ENCODE measurements around the gene NPIPB6. TPM values are rescaled to one million over a fixed set of nuclear protein-coding genes. Genes with fewer than 3 reads are reported as not detected.

Gene NPIPB6
- polyA plus RNA-seq, 2 of the 4 experiments (the other 2 are of a cell fraction) = 3.7 to 3.8 TPM

GRCh38 chr16:28324235-28324886 is 38.9 kb downstream of the NPIPB6 start:
- ChIA-PET POLR2A (no interaction called here), CTCF (interaction anchor here (0.9 to 1.5 kb wide), 9 partner anchors 16 to 225 kb away, joined by 3 to 10 read pairs (median 4); partner anchors contain the start of gene CLN3)
- ATAC-seq (peak in 1 of 2 experiments; percentile 33; a peak in 3 of 6 replicates), FAIRE-seq (no peak), DNase-seq (ENCODE audit: low read depth in 1 of 2, low spot score in 1 of 2) (peak in 1 of 2 experiments; percentile 31)
- TF ChIP-seq PHF8 (IDR thresholded peaks at IDR 0.05; ENCODE audit: borderline replicate concordance, low read depth) (no peak), NR3C1 (IDR thresholded peaks at IDR 0.05) (no peak)
- TF ChIP-seq, protein P1, sequence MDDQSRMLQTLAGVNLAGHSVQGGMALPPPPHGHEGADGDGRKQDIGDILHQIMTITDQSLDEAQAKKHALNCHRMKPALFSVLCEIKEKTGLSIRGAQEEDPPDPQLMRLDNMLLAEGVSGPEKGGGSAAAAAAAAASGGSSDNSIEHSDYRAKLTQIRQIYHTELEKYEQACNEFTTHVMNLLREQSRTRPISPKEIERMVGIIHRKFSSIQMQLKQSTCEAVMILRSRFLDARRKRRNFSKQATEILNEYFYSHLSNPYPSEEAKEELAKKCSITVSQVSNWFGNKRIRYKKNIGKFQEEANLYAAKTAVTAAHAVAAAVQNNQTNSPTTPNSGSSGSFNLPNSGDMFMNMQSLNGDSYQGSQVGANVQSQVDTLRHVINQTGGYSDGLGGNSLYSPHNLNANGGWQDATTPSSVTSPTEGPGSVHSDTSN (IDR thresholded peaks at IDR 0.05) = 0 out of 2 replicates have a peak, but pooled peaks have one; percentile 23
- Histone ChIP-seq H3K4me2 (peak overlapping the region; percentile 17; the same call in 1 of the 3 replicates), H3K4me3 (no peak overlapping the region), H3K4me1 (peaks cover 10% of the 10 kb centered on the region; the same call in 2 of the 3 replicates), H3K27ac (0 out of 6 replicates have a peak overlapping the region, but pooled peaks of 1 of the 2 experiments have one; percentile 45), H3K9me3 (no peaks in the 10 kb centered on the region)
- WGBS (ENCODE audit: missing lambda C conversion rate) = 59% methylated on average over 5 of the region's 5 CpGs

- no peak overlapping the region for H3K4me3 ChIP-seq
- FAIRE-seq = peak; percentile 13
- peak; percentile 70 to 84 for ATAC-seq
- no peak overlapping the region for H3K27ac ChIP-seq
- peak; percentile 38 to 60 for DNase-seq (ENCODE audit: low read depth in 1 of 2, low spot score in 1 of 2)
- TF ChIP-seq CTCF (IDR thresholded peaks at IDR 0.05) (peak; percentile 64), RAD21 (conservative IDR thresholded peaks at IDR 0.05 in 1 of 2, IDR thresholded peaks at IDR 0.05 in 1 of 2) (peak; percentile 57 to 65), RCOR1 (IDR thresholded peaks at IDR 0.05; ENCODE audit: low read depth, low read length) (no peak), ZNF302 (CRISPR knock-in tag; IDR thresholded peaks at IDR 0.05) (no peak), SMC3 (IDR thresholded peaks at IDR 0.05) (peak; percentile 68)
- 26% methylated on average over 12 of the region's 20 CpGs for WGBS (ENCODE audit: missing lambda C conversion rate)
- ChIA-PET POLR2A (interaction anchor here (0.8 kb wide), 1 partner anchor 232 kb away, joined by 3 read pairs; the partner anchor contains the start of gene SGF29), CTCF (interaction anchor here (0.6 to 32.1 kb wide), 16 partner anchors 14 to 299 kb away, joined by 3 to 864 read pairs (median 4); partner anchors contain the start of genes CLN3, SBK1 and SULT1A1)
- no peak overlapping the region for H3K4me2 ChIP-seq
- H3K4me1 ChIP-seq = peaks cover 10% of the 10 kb centered on the region; the same call in 2 of the 3 replicates
- H3K9me3 ChIP-seq = no peaks in the 10 kb centered on the region
Measured at GRCh38 chr16:28321700-28322411, 41.5 kb downstream of the NPIPB6 start.

DNA sequence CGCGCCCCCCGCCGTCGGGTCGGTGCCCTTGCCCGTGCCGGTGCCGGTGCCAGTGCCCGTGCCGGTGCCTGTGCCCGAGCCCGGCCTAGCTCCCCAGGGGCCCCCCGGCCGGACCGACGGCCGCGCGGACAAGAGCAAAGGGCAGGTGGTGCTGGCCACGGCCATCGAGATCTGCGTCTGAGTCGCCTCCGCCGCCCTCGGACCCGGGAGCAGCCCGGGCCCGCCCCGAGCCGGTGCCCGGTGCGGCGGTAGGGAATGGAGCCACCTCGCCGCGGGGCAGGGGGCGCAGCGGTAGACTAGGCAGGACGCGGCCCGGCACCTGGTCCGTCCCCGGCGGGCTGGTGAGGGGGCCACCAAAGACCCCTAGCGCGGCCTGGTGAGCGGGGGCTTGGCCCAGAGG is 42.6 kb downstream of the NPIPB6 start:
- POLR2A ChIA-PET = no interaction called here
- DNase-seq (ENCODE audit: low read depth in 1 of 2, low spot score in 1 of 2) (no peak), FAIRE-seq (no peak), ATAC-seq (no peak)
- Histone ChIP-seq H3K27ac (no peak overlapping the region), H3K9me3 (no peaks in the 10 kb centered on the region), H3K4me2 (no peak overlapping the region), H3K4me3 (no peak overlapping the region), H3K4me1 (peaks cover 10% of the 10 kb centered on the region; the same call in 2 of the 3 replicates)
- CTCF ChIA-PET = interaction anchor here (1.7 to 32.1 kb wide), 4 partner anchors 28 to 296 kb away, joined by 7 to 864 read pairs (median 10); partner anchors contain the start of gene SBK1
- WGBS (ENCODE audit: missing lambda C conversion rate) = 92% methylated on average over 24 of the region's 49 CpGs
- no peak for TF ChIP-seq MYC (IDR thresholded peaks at IDR 0.05; ENCODE audit: borderline replicate concordance, low read length)
- TF ChIP-seq REST (IDR thresholded peaks at IDR 0.05) = no peak
- TF ChIP-seq TP53 (CRISPR knock-in tag; IDR thresholded peaks at IDR 0.05) = no peak
- TF ChIP-seq ESRRA (IDR thresholded peaks at IDR 0.05; ENCODE audit: borderline replicate concordance, low read length) = no peak
- no peak for TF ChIP-seq KDM5A (IDR thresholded peaks at IDR 0.05)
- no peak for TF ChIP-seq HOXB13 (CRISPR knock-in tag; IDR thresholded peaks at IDR 0.05; ENCODE audit: low read depth)
- no peak for TF ChIP-seq GATA3 (IDR thresholded peaks at IDR 0.05; ENCODE audit: borderline replicate concordance)
- TF ChIP-seq, protein P1 (IDR thresholded peaks at IDR 0.05) = no peak
- TF ChIP-seq HMGXB4 (CRISPR knock-in tag; IDR thresholded peaks at IDR 0.05; ENCODE audit: borderline replicate concordance) = no peak
- TF ChIP-seq CBX2 (IDR thresholded peaks at IDR 0.05; ENCODE audit: borderline replicate concordance, low read depth) = no peak
- TF ChIP-seq RAD21 (conservative IDR thresholded peaks at IDR 0.05 in 1 of 2, IDR thresholded peaks at IDR 0.05 in 1 of 2) = no peak
- TF ChIP-seq CBX8 (IDR thresholded peaks at IDR 0.05) = no peak
- no peak for TF ChIP-seq ZSCAN20 (CRISPR knock-in tag; IDR thresholded peaks at IDR 0.05)
